Trophoblast cell (in vitro differentiated cells and primary cell): ENCODE measurements around the gene IFIT1.
A peak's percentile ranks its signal among the peaks of the same experiment; 100 is the strongest.

Experiments used
- DNase-seq, 2 donors: peaks; one replicate each; pipeline ENCODE4 v3.0.0-alpha.2; 2016
- H2AFZ ChIP-seq: 2 replicates; pipeline ENCODE4 v1.6.1; 2013; ENCODE audit warnings: low read length, moderate library complexity, mild to moderate bottlenecking; ENCODE audit not compliant: insufficient read depth, poor library complexity
- H2AK5ac ChIP-seq: 2 replicates; pipeline ENCODE4 v1.6.1; 2013; ENCODE audit warnings: mild to moderate bottlenecking, low read length
- H2BK120ac ChIP-seq: 2 replicates; pipeline ENCODE4 v1.6.1; 2013; ENCODE audit warnings: low read length, mild to moderate bottlenecking, moderate library complexity; ENCODE audit not compliant: insufficient read depth, poor library complexity
- H2BK12ac ChIP-seq: 2 replicates; pipeline ENCODE4 v1.6.1; 2013; ENCODE audit warnings: mild to moderate bottlenecking, low read length, moderate library complexity
- H2BK5ac ChIP-seq: 2 replicates; pipeline ENCODE4 v1.6.1; 2013; ENCODE audit warnings: low read length, low read depth, moderate library complexity, mild to moderate bottlenecking; ENCODE audit not compliant: poor library complexity
- H3K14ac ChIP-seq: 2 replicates; pipeline ENCODE4 v1.6.1; 2013; ENCODE audit warnings: mild to moderate bottlenecking, low read length
- H3K18ac ChIP-seq: 2 replicates; pipeline ENCODE4 v1.6.1; 2013; ENCODE audit warnings: mild to moderate bottlenecking, low read length
- H3K23ac ChIP-seq: 2 replicates; pipeline ENCODE4 v1.6.1; 2013; ENCODE audit warnings: low read length
- H3K27ac ChIP-seq: 2 replicates; pipeline ENCODE4 v1.5.1; 2013; ENCODE audit warnings: low read depth, mild to moderate bottlenecking, inconsistent platforms, low read length, moderate library complexity
- H3K27me3 ChIP-seq: 2 replicates; pipeline ENCODE4 v1.6.1; 2013; ENCODE audit warnings: inconsistent platforms, mild to moderate bottlenecking, low read length, moderate library complexity; ENCODE audit not compliant: insufficient read depth
- H3K36me3 ChIP-seq, 2 experiments: 1 replicate in 1 of 2; 2 replicates in 1 of 2; pipeline ENCODE4 v1.6.1; 2013; ENCODE audit warnings: low read length in 2 of 2, mild to moderate bottlenecking in 2 of 2, moderate library complexity in 1 of 2; ENCODE audit not compliant: insufficient read depth in 2 of 2, control insufficient read depth in 1 of 2
- H3K4ac ChIP-seq: 2 replicates; pipeline ENCODE4 v1.6.1; 2013; ENCODE audit warnings: low read depth, mild to moderate bottlenecking, low read length, moderate library complexity
- H3K4me1 ChIP-seq, 2 experiments: 1 replicate in 1 of 2; 2 replicates in 1 of 2; pipeline ENCODE4 v1.6.1; 2013; ENCODE audit warnings: low read length in 2 of 2, mild to moderate bottlenecking in 2 of 2, moderate library complexity in 1 of 2; ENCODE audit not compliant: insufficient read depth in 2 of 2, control insufficient read depth in 1 of 2
- H3K4me2 ChIP-seq: 2 replicates; pipeline ENCODE4 v1.6.1; 2013; ENCODE audit warnings: inconsistent platforms, mild to moderate bottlenecking, low read length, moderate library complexity
- H3K4me3 ChIP-seq: 2 replicates; pipeline ENCODE4 v1.5.1; 2013; ENCODE audit warnings: mild to moderate bottlenecking, low read depth, low read length, inconsistent platforms
- H3K79me1 ChIP-seq: one replicate; pipeline ENCODE4 v1.6.1; 2013; ENCODE audit warnings: low read length
- H3K79me2 ChIP-seq: 2 replicates; pipeline ENCODE4 v1.6.1; 2013; ENCODE audit warnings: low read length, mild to moderate bottlenecking; ENCODE audit not compliant: control insufficient read depth, insufficient read depth, poor library complexity
- H3K9ac ChIP-seq: 2 replicates; pipeline ENCODE4 v1.6.1; 2013; ENCODE audit warnings: mild to moderate bottlenecking, low read length
- H3K9me3 ChIP-seq: 2 replicates; pipeline ENCODE4 v1.6.1; 2013; ENCODE audit warnings: low read depth, mild to moderate bottlenecking, control low read depth, inconsistent platforms, low read length; ENCODE audit not compliant: insufficient read depth
- H4K12ac ChIP-seq: 2 replicates; pipeline ENCODE4 v1.6.1; 2013; ENCODE audit warnings: low read depth, mild to moderate bottlenecking, low read length, moderate library complexity
- H4K8ac ChIP-seq: 2 replicates; pipeline ENCODE4 v1.6.1; 2013; ENCODE audit warnings: low read depth, mild to moderate bottlenecking, low read length, moderate library complexity
- H4K91ac ChIP-seq: one replicate; pipeline ENCODE4 v1.6.1; 2013; ENCODE audit warnings: low read depth, mild to moderate bottlenecking, low read length, moderate library complexity
- WGBS: extraction: QIAGEN DNeasy Blood & Tissue Kit; methylation state at CpG from one replicate; pipeline ENCODE4 v1.1.7; 2013; ENCODE audit warnings: missing lambda C conversion rate; ENCODE audit not compliant: insufficient read length, insufficient coverage; ENCODE audit errors: extremely low coverage; 5-methylcytosine and 5-hydroxymethylcytosine counted together

IFIT1 gene

DNA sequence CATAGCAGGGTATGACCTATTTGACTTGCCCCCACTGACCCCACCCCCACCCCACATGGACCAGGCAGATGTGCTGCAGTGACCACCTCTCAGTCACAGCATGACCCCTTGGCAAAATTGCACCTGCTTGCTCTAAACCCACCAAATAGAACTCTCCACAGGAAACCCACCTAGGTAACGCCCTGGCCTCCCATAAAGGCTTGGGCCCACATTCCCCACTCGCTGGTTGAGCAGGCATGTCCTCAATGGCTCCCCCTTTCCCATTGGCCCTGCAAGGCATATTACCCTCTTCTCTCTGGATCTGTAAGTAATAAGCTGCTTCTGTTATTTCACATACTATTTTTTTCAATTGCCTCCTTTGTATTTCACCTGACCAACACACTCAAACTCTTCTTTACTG is 2.7 kb downstream of the IFIT1 start:
- Histone ChIP-seq H3K27me3 (no peaks in the 10 kb centered on the region), H4K91ac (no peak overlapping the region), H3K4me1 (peaks cover 3 to 4% of the 10 kb centered on the region in 2 experiments), H3K27ac (no peak overlapping the region), H3K4me2 (no peak overlapping the region), H3K79me1 (no peaks in the 10 kb centered on the region), H3K18ac (no peak overlapping the region), H3K14ac (no peak overlapping the region), H3K4ac (no peak overlapping the region), H3K23ac (no peak overlapping the region), H2BK120ac (no peak overlapping the region), H4K8ac (no peak overlapping the region), H3K9me3 (no peaks in the 10 kb centered on the region), H3K9ac (no peak overlapping the region), H2BK12ac (no peak overlapping the region), H2BK5ac (no peak overlapping the region), H3K36me3 (no peaks in the 10 kb centered on the region), H2AFZ (no peak overlapping the region), H4K12ac (no peak overlapping the region), H3K4me3 (no peak overlapping the region), H3K79me2 (no peaks in the 10 kb centered on the region), H2AK5ac (peak overlapping the region; percentile 91)
- WGBS: no CpG with 5 or more reads among the region's 2 CpGs
- no peak for DNase-seq

DNA sequence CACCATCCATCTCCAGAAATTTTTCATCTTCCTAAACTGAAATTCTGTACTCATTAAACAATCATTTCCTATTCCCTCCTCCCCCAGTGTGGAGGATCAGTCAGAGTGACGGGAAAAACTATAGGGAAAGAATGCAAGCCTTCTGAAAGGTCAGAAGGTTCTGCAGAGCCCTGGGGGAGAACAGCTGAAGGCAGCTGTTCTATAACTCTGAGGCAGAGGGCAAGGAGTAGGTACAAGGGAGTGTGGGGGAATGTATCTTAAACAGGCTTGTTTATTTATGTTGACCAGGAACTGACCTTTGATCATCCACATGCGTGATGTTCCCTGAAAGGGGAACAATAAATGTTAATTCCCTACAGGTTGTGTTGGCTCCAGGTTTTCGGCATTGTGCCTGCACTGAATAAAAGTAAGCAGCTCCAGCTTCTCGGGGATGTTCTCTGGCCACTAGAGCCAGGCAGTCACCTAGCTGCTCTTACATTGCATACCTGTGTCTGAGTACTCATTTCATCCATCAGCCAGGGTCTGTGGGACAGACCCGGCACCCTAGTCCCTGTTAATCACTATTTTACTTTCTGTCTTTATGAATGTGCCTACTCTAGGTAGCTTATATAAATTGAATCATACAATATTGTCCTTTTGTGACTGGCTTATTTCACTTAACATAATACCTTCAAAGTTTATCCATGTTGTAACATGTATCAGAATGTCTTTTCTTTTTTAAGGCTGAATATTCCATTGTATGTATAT is 5.8 kb downstream of the IFIT1 start:
- Histone ChIP-seq H3K79me2 (no peaks in the 10 kb centered on the region), H2BK12ac (no peak overlapping the region), H3K4me2 (no peak overlapping the region), H2AK5ac (no peak overlapping the region), H2BK120ac (no peak overlapping the region), H3K14ac (no peak overlapping the region), H3K4me3 (no peak overlapping the region), H3K23ac (no peak overlapping the region), H3K36me3 (no peaks in the 10 kb centered on the region), H2AFZ (no peak overlapping the region), H3K79me1 (no peaks in the 10 kb centered on the region), H3K18ac (no peak overlapping the region), H3K9ac (no peak overlapping the region), H3K4me1 (peaks cover under 1 to 2% of the 10 kb centered on the region in 2 experiments), H4K91ac (no peak overlapping the region), H4K12ac (no peak overlapping the region), H3K9me3 (no peaks in the 10 kb centered on the region), H3K27me3 (no peaks in the 10 kb centered on the region), H4K8ac (no peak overlapping the region), H3K27ac (no peak overlapping the region), H3K4ac (no peak overlapping the region), H2BK5ac (no peak overlapping the region)
- WGBS: no CpG with 5 or more reads among the region's 5 CpGs
- no peak for DNase-seq

DNA sequence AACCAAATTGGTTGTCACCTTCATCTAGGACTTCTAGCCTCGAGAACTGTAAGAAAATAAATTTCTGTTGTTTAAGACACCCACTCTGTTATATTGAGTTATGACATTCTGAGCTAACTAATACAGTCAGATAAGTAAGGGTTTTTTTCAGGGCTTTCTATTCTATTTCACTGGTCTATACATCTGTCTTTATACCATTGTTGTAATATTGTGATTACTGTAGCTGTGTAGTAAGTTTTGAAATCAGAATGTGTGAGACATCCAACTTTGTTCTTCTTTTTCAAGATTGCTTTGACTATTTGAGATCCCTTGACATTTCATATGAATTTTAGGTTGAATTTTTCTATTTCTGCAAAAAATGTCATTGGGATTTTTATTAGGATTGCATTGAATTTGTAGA is 7.5 kb downstream of the IFIT1 start:
- Histone ChIP-seq H2AFZ (no peak overlapping the region), H3K4ac (no peak overlapping the region)

DNA sequence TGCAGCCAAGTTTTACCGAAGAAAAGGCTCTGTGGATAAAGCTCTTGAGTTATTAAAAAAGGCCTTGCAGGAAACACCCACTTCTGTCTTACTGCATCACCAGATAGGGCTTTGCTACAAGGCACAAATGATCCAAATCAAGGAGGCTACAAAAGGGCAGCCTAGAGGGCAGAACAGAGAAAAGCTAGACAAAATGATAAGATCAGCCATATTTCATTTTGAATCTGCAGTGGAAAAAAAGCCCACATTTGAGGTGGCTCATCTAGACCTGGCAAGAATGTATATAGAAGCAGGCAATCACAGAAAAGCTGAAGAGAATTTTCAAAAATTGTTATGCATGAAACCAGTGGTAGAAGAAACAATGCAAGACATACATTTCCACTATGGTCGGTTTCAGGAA is 10.6 kb downstream of the IFIT1 start:
- H4K91ac ChIP-seq: no peak overlapping the region
- H2BK12ac ChIP-seq: no peak overlapping the region
- H2BK5ac ChIP-seq: no peak overlapping the region
- no peak overlapping the region for H2BK120ac ChIP-seq
- H4K8ac ChIP-seq: no peak overlapping the region
- H2AK5ac ChIP-seq: no peak overlapping the region
- no peak overlapping the region for H3K23ac ChIP-seq
- no peak overlapping the region for H4K12ac ChIP-seq
- no peak overlapping the region for H3K9ac ChIP-seq
- H3K4me1 ChIP-seq: no peaks in the 10 kb centered on the region
- no peak overlapping the region for H3K4ac ChIP-seq
- H3K14ac ChIP-seq: no peak overlapping the region
- no peak overlapping the region for H2AFZ ChIP-seq
- no peaks in the 10 kb centered on the region for H3K36me3 ChIP-seq
- no peaks in the 10 kb centered on the region for H3K9me3 ChIP-seq
- no peak overlapping the region for H3K18ac ChIP-seq
- H3K27ac ChIP-seq: no peak overlapping the region
- WGBS: no CpG with 5 or more reads among the region's 2 CpGs
- no peaks in the 10 kb centered on the region for H3K27me3 ChIP-seq
- H3K79me2 ChIP-seq: no peaks in the 10 kb centered on the region
- H3K4me3 ChIP-seq: no peak overlapping the region
- H3K79me1 ChIP-seq: no peaks in the 10 kb centered on the region
- H3K4me2 ChIP-seq: no peak overlapping the region
- DNase-seq: no peak

More for the DNA sequence above, 7.5 kb downstream of the IFIT1 start:
- DNase-seq: no peak
- no peaks in the 10 kb centered on the region for H3K27me3 ChIP-seq
- H3K4me3 ChIP-seq: no peak overlapping the region
- H2AK5ac ChIP-seq: no peak overlapping the region
- no peak overlapping the region for H3K9ac ChIP-seq
- no peak overlapping the region for H3K23ac ChIP-seq
- no peak overlapping the region for H2BK120ac ChIP-seq
- no peaks in the 10 kb centered on the region for H3K36me3 ChIP-seq
- WGBS: no CpG with 5 or more reads among the region's 1 CpG
- H4K91ac ChIP-seq: no peak overlapping the region
- no peak overlapping the region for H4K12ac ChIP-seq
- no peak overlapping the region for H3K27ac ChIP-seq
- no peak overlapping the region for H2BK12ac ChIP-seq
- no peaks in the 10 kb centered on the region for H3K9me3 ChIP-seq
- H3K79me2 ChIP-seq: no peaks in the 10 kb centered on the region
- no peak overlapping the region for H4K8ac ChIP-seq
- H3K18ac ChIP-seq: no peak overlapping the region
- no peaks in the 10 kb centered on the region for H3K79me1 ChIP-seq
- H3K4me1 ChIP-seq: no peaks in the 10 kb centered on the region
- H3K4me2 ChIP-seq: no peak overlapping the region
- no peak overlapping the region for H2BK5ac ChIP-seq
- no peak overlapping the region for H3K14ac ChIP-seq
